NK-92 (cell line): ENCODE measurements around the gene GLB1L3.
"Not testable (repeated sequence)": the region's sequence is repeated elsewhere in the genome, so short reads cannot be mapped to it uniquely, and the experiment has no call there.

ENCODE experiments used
- DNase-seq: peaks from one replicate; lab custom pipeline; 2025; ENCODE audit not compliant: unreplicated experiment; lab: John Stamatoyannopoulos, UW

GLB1L3 gene

GRCh38 chr11:134273317-134273712 lies 2.9 kb upstream of the GLB1L3 start:
- no peak for DNase-seq

- DNase-seq, result no peak
Measured at GRCh38 chr11:134275188-134275533, 1.0 kb upstream of the GLB1L3 start.

- no peak for DNase-seq
Measured at GRCh38 chr11:134276396-134277182, 410 bp downstream of the GLB1L3 start.

GRCh38 chr11:134277183-134278001 lies 1.2 kb downstream of the GLB1L3 start:
- DNase-seq, result no peak

- DNase-seq, result no peak
Measured at GRCh38 chr11:134278356-134278755, 2.2 kb downstream of the GLB1L3 start.

GRCh38 chr11:134281635-134282034 lies 5.5 kb downstream of the GLB1L3 start:
- DNase-seq, result not testable (repeated sequence)

GRCh38 chr11:134282121-134283045 lies 6.2 kb downstream of the GLB1L3 start:
- no peak for DNase-seq

- DNase-seq, result no peak
Measured at GRCh38 chr11:134283461-134284230, 7.5 kb downstream of the GLB1L3 start.

GRCh38 chr11:134284349-134284748 lies 8.2 kb downstream of the GLB1L3 start:
- not testable (repeated sequence) for DNase-seq

- DNase-seq, result no peak
Measured at GRCh38 chr11:134287561-134287960, 11.4 kb downstream of the GLB1L3 start.

- no peak for DNase-seq
Measured at GRCh38 chr11:134288486-134288885, 12.3 kb downstream of the GLB1L3 start.

GRCh38 chr11:134289167-134289566 lies 13.0 kb downstream of the GLB1L3 start:
- DNase-seq, result no peak

GRCh38 chr11:134289789-134290188 lies 13.6 kb downstream of the GLB1L3 start:
- DNase-seq, result no peak

- DNase-seq, result no peak
Measured at GRCh38 chr11:134290646-134291045, 14.5 kb downstream of the GLB1L3 start.

GRCh38 chr11:134291196-134291595 lies 15.0 kb downstream of the GLB1L3 start:
- DNase-seq, result no peak

- no peak for DNase-seq
Measured at GRCh38 chr11:134292661-134293060, 16.5 kb downstream of the GLB1L3 start.

GRCh38 chr11:134293119-134294113 lies 17.2 kb downstream of the GLB1L3 start:
- no peak for DNase-seq

- no peak for DNase-seq
Measured at GRCh38 chr11:134294664-134295063, 18.5 kb downstream of the GLB1L3 start.

GRCh38 chr11:134312223-134312622 lies 36.0 kb downstream of the GLB1L3 start:
- no peak for DNase-seq
